DMS79 treated with DMSO at 0.1 percent for 48 hours (cell line): ENCODE measurements around the gene POLR1A.

Experiments used
- DNase-seq: peaks from one replicate; lab custom pipeline; 2025; lab: John Stamatoyannopoulos, UW

POLR1A gene

DNA sequence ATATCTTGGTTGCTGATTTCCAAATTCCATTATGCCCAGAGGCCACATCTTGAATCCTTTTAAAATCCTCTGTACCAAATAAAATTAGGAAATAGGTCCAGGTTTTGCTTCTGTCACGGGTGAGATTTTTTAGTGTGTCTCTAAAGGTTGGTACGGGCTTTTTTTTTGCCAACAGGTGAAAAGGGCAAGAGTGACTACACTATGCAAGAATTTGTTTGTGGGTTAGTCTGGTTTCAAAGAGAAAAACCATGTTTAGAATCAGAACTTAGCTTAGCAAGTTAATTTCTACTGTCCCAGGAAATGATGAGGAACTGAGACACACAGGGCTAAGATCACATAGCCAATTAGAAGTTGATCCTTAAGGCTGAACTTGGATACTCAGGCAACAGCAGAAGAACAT lies 41.7 kb downstream of the POLR1A start:
- no peak for DNase-seq

DNA sequence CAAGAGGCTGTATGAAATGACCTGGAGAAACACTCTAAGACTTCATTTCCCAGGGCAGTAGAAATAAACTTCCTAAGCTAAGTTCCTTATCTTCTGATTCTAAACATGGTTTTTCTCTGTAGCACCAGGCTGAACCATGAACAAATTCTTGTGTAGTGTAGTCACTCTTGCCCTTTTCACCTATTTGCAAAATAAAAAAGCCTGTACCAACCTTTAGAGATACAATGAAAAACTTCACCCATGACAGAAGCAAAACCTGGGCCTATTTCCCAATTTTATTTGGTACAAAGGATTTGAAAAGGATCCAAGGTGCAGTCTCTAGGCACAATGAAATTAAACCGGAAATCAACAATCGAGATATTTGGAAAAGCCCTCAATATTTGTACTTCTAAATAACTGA lies 43.6 kb downstream of the POLR1A start:
- no peak for DNase-seq

DNA sequence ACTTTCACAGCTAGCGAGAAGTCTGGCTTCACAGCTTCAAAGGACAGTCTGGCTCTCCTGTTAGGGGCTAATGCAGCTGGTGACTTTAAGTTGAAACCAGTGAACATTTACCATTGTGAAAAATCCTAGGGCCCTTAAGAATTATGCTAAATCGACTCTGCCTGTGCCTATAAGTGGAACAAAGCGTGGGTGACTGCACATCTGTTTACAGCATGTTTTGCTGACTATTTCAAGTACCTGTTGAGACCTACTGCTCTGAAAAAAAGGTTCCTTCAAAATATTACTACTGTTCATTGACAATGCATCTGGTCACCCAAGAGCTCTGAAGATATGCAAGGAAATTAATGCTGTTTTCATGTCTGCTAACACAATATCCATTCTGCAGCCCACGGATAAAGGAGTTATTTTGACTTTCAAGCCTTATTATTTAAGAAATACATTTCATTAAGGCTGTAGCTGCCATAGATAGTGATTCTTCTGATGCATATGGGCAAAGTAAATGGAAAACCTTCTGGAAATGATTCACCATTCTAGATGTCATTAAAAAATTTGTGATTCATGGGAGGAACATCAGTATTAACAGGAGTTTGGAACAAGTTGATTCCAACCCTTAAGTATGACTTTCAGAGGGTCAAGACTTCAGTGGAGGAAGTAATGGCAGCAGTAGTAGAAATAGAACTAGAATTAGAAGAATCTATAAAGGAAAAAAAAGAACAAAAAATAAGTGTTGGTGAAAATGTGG lies 48.9 kb downstream of the POLR1A start:
- peak; percentile 75 for DNase-seq

DNA sequence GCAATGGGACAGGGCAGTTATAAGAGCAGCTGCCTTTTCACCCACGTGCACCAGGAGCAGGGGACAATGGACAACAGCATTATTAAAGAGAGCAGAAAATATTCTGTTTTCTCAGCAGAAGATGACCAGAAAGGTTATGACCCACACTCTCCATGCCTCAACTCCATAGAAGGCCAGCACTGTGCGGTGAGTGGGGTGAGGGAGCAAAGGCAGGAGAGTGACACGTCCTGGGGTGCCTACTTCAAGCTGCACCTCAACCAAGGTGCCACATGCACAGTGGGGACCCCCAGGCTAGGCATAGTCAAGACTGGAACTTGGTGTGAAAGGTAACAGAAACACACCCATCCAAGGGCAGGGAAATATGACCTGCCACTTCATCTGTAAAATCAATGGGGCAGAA lies 50.4 kb downstream of the POLR1A start:
- DNase-seq = no peak

DNA sequence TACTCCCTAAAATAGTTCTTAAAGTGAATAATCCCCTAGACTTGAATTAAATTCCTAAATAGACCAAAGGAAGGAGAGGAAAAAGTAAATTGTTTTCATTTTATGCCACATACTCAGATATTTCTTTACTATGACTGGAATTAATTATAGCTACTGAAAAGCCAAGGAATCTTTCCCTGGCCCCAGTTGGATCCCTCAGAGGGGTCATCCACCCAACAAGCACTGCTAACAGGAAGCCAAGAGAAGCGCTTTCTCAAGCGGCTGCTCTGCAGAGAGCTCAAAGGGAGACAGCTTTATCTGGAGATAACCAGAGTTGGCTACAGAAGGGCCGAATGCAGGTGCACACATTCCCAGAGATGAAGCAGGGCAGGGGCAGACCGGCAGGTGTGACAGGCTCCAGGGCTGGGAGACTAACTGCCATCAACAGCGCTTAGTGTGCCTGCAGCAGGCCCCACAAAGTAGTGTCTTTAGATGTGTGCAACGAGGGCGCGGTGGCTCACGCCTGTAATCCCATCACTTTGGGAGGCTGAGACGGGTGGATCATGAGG lies 51.1 kb downstream of the POLR1A start:
- DNase-seq = no peak

DNA sequence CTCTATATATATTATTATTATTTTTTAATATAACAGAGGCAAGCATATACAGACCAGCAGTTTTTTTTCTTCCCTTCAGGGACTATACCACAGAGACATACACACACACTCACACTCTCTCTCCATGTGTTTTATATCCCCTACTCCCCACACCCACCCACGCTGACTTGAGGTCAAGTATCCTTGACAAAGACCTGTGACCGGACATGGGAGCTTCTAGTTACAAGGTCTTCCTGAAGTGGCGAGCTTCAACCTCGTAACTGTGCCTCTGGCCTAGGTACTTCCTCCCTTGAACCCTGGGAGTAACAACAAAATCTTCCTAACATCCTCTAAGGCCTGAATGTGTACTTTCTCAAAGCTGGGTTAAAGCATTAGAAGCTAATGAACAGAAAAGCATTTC lies 52.5 kb downstream of the POLR1A start:
- DNase-seq = no peak

DNA sequence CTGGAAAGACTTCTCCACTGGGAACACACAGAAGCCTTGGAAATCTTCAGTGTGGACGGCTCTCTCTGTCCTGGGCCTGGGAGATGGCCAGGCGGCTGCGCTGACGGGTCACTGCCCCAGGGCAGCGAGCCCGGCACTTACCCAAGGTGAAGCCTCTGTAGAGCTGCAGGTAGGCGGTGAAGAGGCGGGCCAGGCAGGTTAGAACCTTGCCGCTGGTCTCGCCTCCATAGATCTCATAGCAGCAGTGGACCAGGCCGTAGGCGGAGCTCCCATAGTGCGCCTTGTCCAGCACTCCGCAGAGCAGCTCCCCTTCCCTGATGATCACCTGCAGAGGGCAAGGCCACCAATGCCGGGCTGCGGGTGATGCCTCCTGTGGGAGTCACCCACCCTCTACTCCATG lies 53.0 kb downstream of the POLR1A start:
- DNase-seq = no peak

DNA sequence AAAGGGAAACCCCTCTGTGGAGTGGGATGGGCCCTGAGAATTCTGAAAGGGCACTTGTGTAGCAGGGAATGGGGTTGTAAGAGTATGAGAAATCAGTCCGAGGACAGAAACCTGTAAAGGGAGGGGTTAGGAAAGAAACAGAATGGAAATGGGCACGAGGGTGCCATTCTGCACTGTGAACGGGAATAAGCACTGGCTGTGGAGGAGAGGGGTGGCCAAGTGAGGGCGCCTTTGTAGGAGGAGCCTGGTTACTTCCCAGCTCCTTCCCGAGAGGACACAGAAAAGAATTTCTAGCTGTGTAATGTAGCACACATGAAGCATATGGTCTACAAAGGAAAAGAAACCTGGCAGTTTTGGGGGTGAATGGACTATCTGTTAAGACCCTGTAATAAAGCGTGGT lies 53.4 kb downstream of the POLR1A start:
- DNase-seq = no peak

DNA sequence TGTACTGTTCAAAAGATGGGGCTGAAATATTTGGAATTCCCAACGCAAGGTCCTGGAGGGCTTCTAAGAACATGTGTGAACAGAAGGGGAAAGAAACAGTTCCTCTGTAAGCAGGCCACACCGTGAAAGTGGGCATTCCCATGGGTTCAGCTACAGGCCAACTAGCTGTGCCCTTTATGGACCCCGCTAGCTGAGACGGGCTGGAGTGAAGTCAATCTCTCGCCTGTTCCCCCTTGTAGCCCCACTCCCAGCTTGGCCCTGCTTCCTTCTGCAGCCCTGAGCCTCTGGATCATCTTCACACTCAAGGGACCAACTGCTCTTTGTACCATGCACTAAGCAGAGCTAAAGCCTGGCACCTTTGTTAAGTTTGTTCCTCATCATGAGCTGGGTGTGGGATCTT lies 55.4 kb downstream of the POLR1A start:
- DNase-seq = no peak

DNA sequence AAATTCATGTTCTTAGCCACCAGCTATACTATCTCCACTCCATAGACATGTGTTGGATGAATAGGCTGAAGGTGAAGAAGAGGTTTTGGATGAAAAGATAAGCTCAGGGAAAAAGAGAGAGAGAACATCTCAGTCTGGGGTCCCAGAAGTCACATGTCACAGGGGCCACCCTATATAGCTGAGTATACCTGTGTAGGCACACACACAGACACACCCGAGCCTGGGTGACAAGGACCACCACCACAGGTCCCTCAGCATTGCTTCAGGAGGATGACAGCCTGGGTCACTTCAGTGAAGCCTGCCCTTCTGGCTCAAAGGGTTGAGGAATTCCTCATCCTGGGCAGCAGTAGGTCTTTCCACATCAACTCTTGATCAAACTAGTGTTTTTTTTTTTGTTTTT lies 56.2 kb downstream of the POLR1A start:
- DNase-seq = no peak

DNA sequence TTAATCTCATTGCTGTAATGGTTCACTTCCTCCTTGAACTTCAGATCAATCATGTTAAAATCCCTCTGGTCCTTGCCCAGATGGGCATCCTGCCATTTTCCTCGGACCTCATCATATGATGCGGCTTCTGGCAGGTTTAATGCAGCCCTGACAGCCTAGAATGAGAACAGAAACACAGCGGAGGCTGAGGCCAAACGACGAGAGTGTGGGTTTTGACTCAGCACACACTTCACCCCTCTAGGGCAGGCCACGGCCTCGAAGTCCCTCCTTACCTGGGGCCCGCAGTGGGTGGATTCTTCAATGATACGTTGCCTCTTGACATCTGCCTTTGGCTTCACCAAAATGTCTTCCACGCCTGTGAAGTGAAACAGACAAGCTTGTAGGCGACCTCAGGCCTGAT lies 56.8 kb downstream of the POLR1A start:
- DNase-seq = no peak

DNA sequence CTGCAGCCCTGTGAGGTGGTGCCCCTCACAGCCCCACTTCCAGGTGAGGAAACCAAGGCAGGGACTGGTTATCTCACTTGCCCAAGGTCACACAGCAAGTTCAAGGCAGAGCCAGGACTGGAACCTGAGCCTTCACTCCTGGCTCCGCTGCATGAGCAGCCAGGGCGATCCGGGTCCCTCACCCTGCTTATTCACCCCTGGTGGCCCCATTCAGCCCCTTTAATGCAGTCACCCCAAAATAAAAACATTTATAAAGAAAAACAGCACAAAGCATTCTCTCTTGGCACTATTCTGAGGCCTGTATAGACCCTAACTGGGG lies 57.3 kb downstream of the POLR1A start:
- no peak for DNase-seq

DNA sequence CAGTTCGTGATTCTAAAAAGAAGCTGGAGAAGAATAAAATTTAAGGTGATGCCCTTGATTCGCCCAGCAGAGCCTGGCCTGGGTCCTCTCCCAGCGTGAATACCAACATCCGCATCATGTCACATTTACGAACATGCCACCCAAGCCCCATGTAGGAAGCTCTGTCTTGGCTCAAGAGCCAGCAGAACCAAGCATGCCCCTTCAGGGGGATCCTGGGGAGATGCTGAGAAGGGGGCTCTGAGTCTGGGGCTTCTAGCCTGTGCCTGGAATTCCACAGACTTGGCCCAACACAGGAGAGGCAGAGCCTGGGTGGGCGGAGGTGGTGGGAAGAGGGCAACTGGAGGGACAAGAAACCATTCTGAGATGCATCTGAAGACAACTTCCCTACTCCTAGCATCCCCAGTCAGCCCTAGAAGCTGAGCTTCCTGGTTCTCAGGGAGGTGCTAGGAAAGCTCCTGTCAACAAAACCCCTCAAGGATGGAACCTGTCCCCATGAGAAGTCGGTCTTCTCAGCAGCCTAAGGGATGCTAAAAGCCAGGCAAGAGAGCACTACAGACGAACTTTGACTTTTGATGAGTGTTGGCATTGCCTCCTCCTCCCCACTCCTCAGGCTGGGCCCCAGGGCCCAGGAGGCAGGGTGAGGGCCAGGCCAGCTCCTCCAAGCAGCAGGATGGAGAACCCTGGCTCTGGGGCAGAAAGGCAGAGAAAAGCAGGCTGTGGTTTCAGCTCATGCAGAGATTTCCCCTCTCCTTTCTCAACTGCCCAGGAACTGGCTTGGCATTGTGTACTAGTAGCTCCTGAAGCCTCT lies 57.9 kb downstream of the POLR1A start:
- no peak for DNase-seq

DNA sequence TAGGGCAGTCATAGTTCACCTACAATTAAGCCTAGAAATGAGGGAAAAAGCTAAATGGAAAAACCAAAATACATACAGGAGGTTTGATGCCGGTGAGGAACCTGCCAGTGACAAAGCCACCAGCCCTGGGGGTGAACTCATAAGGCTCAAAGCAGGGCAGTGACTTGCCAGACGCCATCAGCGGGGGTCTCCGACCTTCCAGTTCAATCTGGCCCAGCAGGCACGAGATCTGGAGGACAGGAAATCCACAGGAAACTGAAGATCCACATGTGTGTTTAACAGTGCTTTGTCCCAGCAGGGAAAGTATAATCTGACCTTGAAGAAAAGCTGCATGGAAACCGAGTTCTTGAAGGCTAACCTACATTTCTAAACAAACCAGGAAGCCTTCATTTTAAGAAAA lies 60.1 kb downstream of the POLR1A start:
- no peak for DNase-seq

DNA sequence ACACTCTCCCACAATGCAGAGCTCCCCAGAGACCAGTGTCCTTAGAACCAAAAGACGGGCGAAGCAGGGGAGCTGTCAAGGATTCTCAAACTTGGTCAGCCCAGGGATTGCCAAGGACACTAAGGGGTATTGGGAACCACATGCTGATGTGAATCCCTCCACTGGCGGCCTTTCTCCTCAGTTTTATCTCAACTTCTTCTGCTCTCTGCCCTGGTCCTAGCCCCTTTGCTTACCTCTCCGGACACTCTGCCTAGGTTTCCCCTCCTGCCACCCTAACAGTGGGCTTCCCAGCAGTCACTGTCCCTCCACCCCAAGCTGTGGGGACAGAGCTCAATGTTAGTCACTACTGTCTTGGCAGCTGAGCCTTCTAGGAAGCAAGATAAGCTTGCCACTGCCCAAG lies 61.1 kb downstream of the POLR1A start:
- DNase-seq = no peak

DNA sequence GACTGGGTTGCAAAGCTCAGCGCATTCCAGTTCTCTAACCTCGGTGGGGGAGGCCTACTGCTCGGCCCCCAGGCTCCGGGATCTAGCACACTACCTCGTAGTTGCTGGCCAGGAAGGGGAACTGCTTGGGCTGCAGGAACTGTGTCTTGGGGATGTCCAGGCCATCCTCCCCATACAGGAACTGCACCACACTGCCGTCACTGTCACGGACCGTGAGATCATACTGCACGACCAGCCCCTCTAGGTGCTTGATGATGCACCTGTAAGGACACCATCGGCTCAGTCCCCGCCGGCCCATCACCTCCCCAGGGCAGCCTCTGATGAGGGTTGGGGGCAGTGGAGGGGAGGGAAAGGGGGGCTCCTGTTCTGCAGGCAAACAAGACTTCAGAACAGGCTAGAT lies 61.6 kb downstream of the POLR1A start:
- DNase-seq = no peak

DNA sequence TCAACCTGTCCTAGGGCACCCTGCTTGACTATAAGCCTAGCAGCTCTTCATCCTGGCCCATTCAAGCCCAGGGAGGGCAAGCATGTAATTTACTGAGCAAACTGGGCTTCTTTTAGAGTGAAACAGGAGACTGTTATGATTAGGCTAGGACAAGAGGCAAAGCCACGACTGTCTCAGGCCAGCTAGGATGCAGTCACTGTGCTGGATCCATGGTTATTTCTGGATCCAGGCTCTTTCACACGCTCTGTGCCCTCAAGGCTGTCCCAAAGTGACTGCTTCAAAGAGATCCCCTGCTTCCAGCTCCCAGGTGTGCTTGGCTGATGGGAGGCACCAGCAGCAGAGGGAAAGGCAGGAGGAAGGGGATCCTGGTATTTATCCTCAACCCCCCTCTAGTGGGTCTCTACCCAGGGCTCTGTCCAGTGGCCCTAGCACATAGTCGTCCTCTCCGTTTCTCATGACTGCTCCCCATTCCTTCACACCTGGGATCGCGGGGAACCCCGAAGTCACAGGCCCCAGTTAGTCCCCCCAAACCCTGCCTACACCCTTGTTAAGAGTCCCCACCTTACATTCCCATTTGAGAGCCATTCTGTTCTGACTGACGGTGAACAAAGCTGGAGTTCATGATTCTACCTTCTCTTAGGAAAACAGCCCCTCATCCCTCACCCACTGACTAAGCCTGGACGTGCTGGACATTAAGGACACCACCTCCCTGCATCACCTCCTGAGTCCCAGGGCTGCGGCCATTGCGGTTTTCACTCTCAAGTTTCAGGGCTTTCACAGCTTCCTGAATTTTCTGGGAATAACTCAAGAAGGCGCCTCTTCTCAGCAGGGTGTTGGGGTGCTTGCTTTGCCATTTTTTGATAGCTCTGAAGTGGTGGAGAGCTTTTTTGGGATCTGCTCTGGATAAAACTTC lies 63.2 kb downstream of the POLR1A start:
- no peak for DNase-seq

DNA sequence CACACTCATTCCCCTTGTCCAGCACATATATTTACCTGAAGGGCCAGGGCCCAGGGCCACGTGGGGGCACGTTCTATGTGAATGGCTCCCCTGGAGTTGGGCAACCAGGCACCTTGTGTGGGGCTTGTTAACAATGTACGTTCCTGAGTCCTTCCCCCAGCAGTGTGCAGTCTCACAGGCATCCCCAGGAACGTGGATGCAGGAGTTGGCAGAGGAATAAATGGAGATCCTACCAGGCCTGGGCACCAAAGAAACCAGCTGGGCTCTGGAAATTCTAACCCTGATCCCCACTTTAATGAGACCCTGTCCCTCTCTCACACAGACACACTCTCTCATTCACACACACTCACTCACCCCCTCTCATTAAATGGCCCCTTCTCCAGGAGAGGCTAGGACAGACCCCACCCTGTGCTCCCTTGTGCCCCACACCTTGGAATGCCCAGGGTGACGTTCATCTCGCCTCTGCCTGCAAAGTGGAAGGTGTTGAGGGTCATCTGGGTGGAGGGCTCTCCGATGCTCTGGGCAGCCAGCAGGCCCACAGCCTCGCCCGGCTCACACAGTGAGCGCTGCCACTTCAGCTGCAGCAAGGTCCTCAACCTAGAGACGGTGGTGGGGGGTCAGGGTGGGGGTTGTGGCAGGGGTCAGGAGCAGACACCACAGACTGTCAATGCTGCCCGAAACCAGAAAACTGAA lies 65.6 kb downstream of the POLR1A start:
- DNase-seq = no peak

DNA sequence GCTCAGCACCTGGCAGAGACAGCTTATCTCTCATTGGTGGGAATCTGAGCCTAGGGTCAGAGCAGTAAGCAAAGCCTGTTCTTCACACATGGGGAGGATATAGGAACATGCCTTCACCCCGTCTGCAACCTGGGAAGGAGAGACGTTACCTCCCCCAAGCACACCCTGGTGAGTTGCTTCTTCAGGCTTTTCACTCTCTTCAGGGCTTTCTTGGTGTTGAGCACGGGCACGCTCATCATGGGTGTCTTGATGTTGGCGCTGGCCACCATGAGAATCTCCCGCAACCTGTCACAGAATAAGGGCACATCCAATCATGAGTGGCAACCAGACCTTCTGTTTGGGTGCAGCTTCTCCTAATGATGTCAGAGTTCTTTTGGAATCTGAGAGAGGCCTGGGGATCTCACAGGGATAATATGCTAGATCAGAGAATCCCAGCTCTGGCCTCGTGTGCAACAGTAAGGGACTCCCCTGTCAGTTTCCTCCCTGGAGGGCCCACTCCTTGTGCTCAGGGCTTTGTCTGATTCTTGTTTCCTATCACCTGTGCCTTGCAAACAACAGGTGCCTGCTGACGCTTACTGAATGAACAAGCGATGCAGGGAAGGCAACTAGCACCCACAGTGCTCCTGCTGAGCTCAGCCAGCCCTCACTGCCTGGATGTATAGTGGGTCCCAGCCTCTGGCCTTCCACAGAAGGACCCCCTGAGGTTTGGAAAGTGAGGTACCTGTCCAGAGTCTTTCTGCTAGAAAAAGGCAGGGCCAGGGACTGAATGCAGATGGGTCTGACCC lies 66.3 kb downstream of the POLR1A start:
- no peak for DNase-seq

DNA sequence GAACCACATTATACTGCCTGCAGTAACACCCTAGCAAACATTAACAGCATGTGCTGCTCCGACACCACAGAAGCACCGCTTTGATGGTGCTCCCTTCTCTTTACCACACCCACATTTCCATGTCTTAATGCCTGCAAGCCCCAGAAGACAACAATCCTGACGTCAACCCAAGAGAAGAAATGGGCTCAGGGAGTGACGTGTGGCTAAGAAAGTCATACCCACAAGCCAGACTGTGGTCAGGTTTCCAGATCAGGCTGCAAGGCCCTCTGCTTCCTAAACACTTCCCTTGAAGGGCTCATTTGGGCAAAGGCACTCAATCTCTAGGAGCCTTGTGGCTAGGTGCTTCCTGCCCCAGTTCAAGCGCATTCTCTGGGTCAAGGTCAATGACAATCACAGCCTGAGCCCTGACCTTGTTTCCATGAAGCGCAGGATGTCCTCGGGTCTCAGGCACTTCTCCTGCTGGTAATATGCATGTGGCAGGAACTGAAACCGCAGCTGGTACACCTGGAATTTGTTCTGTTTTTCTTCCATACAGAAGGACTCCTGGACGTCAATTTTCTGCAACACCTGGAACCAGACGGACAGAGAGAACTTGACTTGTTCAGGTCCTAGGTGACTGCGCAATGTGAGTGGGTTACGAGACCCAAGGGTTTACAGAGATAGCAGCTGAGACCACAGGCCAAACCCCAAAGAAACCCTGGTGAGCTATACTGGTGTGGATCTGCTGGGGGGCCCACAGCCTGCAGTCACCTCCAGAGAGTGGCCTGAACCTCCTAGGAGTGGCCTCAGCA lies 67.2 kb downstream of the POLR1A start:
- no peak for DNase-seq
